K562 (cell line): ENCODE data around the gene SLC25A21. TPM values are rescaled to one million over a fixed set of nuclear protein-coding genes. Genes with fewer than 3 reads are reported as not detected.
"Not testable (repeated sequence)": the region's sequence is repeated elsewhere in the genome, so short reads cannot be mapped to it uniquely, and the experiment has no call there.

ENCODE experiments used
- ATAC-seq: fragments of 200-7000 bp; cut with Tn5 transposase; 3 replicates; pipeline ENCODE4 v1.9.1; 2020; ENCODE audit warnings: moderate library complexity
- BruUV-seq: library from RNA; stranded (reverse); fragments of 400-500 nt; replicated peaks from 2 replicates; lab custom pipeline; 2021; lab: Mats Ljungman, UMichigan
- CTCF ChIA-PET: fragments of 300-600 bp; formaldehyde crosslinking; extraction: SDS; loops from one replicate; lab custom pipeline; 2021; ENCODE audit warnings: low intra/inter-chr PET ratio; lab: Yijun Ruan, JAX
- POLR2A ChIA-PET: fragments of 300-600, 350-650 bp; sonication (Branson Sonifier 250); formaldehyde crosslinking; extraction: SDS; loops from one replicate; lab custom pipeline; 2021; ENCODE audit warnings: antibody characterized with exemption, inconsistent platforms; lab: Yijun Ruan, JAX
- DNase-seq, 4 experiments: peaks; one replicate each; pipeline versions ENCODE4 v3.0.0 to v3.0.0-alpha.2; 2011 to 2018; ENCODE audit warnings: low spot score in 3 of 4, mixed read lengths in 3 of 4; ENCODE audit errors: extremely low read depth in 1 of 4
- FAIRE-seq: peaks from 2 replicates; lab custom pipeline; 2011; peaks lifted over from hg19 to GRCh38; lab: Jason Lieb, UNC
- H2AFZ ChIP-seq: 2 replicates; pipeline ENCODE4 v1.6.0; 2011; ENCODE audit warnings: low read depth, low read length, control low read depth, inconsistent platforms
- H3K27ac ChIP-seq: fragments of 200-600 bp; 3 replicates; pipeline ENCODE4 v1.8.0; 2011; ENCODE audit warnings: low read depth, mild to moderate bottlenecking, control low read depth, inconsistent platforms, low read length, moderate library complexity, mixed read lengths; ENCODE audit errors: extremely low read depth
- H3K27me3 ChIP-seq, 2 experiments: fragments of 300-600 bp in 1 of 2; 2 replicates in 1 of 2; 3 replicates in 1 of 2; pipeline versions ENCODE4 v1.6.0 to v1.8.0; 2011; ENCODE audit warnings: inconsistent platforms in 2 of 2, low read length in 2 of 2, mild to moderate bottlenecking in 1 of 2, mixed read lengths in 1 of 2, moderate library complexity in 1 of 2; ENCODE audit not compliant: control insufficient read depth in 2 of 2, insufficient read depth in 2 of 2
- H3K36me3 ChIP-seq: fragments of 300-600 bp; 3 replicates; pipeline ENCODE4 v1.8.0; 2011; ENCODE audit warnings: mild to moderate bottlenecking, low read length, inconsistent platforms; ENCODE audit not compliant: control insufficient read depth, insufficient read depth
- H3K4me1 ChIP-seq, 2 experiments: fragments of 200-600 bp in 1 of 2; replicated peaks in 1 of 2; 2 replicates in 1 of 2; 3 replicates in 1 of 2; pipeline versions ENCODE4 v1.5.1 to v1.8.0; 2011; ENCODE audit warnings: inconsistent platforms in 2 of 2, low read length in 2 of 2, mild to moderate bottlenecking in 1 of 2, mixed read lengths in 1 of 2, moderate library complexity in 1 of 2; ENCODE audit not compliant: control insufficient read depth in 2 of 2, insufficient read depth in 2 of 2
- H3K4me2 ChIP-seq: 2 replicates; pipeline ENCODE4 v1.6.1; 2011; ENCODE audit warnings: low read length, control low read depth, inconsistent platforms, mixed read lengths; ENCODE audit not compliant: insufficient read depth
- H3K4me3 ChIP-seq: fragments of 200-600 bp; sonication (generic), shearing (Covaris generic); 2 replicates; pipeline ENCODE4 v1.5.1; 2016; ENCODE audit warnings: control low read depth, inconsistent platforms
- H3K79me2 ChIP-seq: fragments of 200-600 bp; 3 replicates; pipeline ENCODE4 v1.8.0; 2011; ENCODE audit warnings: low read length, inconsistent platforms; ENCODE audit not compliant: control insufficient read depth, insufficient read depth
- H3K9ac ChIP-seq, 2 experiments: 2 replicates each; pipeline versions ENCODE4 v1.6.0 to v1.6.1; 2011; ENCODE audit warnings: low read depth in 2 of 2, low read length in 2 of 2, control low read depth in 1 of 2, inconsistent platforms in 1 of 2, mild to moderate bottlenecking in 1 of 2, mixed read lengths in 1 of 2; ENCODE audit not compliant: insufficient read depth in 1 of 2
- H3K9me1 ChIP-seq: one replicate; pipeline ENCODE4 v1.6.0; 2011; ENCODE audit warnings: inconsistent platforms, mild to moderate bottlenecking, low read length, moderate library complexity; ENCODE audit not compliant: control insufficient read depth, insufficient read depth
- H3K9me3 ChIP-seq: replicated peaks from 2 replicates; pipeline ENCODE4 v1.5.1; 2011; ENCODE audit warnings: low read depth, low read length, inconsistent platforms; ENCODE audit not compliant: control insufficient read depth, insufficient read depth
- H4K20me1 ChIP-seq: replicated peaks from 2 replicates; pipeline ENCODE4 v1.6.1; 2011; ENCODE audit warnings: low read length, inconsistent platforms, mixed read lengths; ENCODE audit not compliant: control insufficient read depth, insufficient read depth
- DNMT1 ChIP-seq: fragments of 450-650 bp; IDR thresholded peaks from 2 replicates; pipeline ENCODE4 v1.6.1; 2016; ENCODE audit warnings: antibody characterized with exemption, mild to moderate bottlenecking
- NEUROD1 ChIP-seq: fragments of 150-350 bp; IDR thresholded peaks from 2 replicates; pipeline ENCODE4 v1.6.1; 2014; ENCODE audit warnings: borderline replicate concordance, low read length, low read depth; ENCODE audit not compliant: partially characterized antibody
- ZEB2 ChIP-seq: fragments of 450-650 bp; IDR thresholded peaks from 2 replicates; pipeline ENCODE4 v1.6.1; 2016
- whole genome bisulfite sequencing: fragments of 100-300 bp; shearing (Covaris generic); methylation state at CpG from one replicate; pipeline ENCODE4 v1.1.6; 2016; ENCODE audit warnings: low coverage, mixed read lengths; ENCODE audit not compliant: insufficient coverage; ENCODE audit errors: missing lambda C conversion rate; 5-methylcytosine and 5-hydroxymethylcytosine counted together
- in situ Hi-C: fragments of 300-500 bp; cut with MboI; formaldehyde crosslinking; loops from 4 replicates; pipeline ENCODE4 v1.15.0; 2018; ENCODE audit warnings: inconsistent platforms, mixed read lengths
- intact Hi-C: fragments of 100-400 bp; cut with micrococcal nuclease; formaldehyde crosslinking; loops from 2 replicates; pipeline ENCODE4 v1.14.2; 2022
- polyA plus RNA-seq, 8 experiments: library from polyadenylated mRNA; depleted of rRNA in 4 of 8; stranded (reverse) in 5 of 8; unstranded in 3 of 8; fragments of >200 nt; fragmentation: Nextera tagmentation in 2 of 8; fragmentation: Illumina TruSeq in 1 of 8; extraction: Ambion mirVana in 2 of 8; extraction: Trizol in 1 of 8; gene quantifications; 2 replicates each; pipeline versions ENCODE4 v1.2.1 to v1.2.3, GENCODE V29; 2011 to 2014; ENCODE audit warnings: inconsistent platforms in 1 of 8, missing spikeins in 1 of 8
- total RNA-seq, 7 experiments: library from RNA; depleted of rRNA in 6 of 7; stranded (reverse); fragments of >200 nt in 6 of 7; fragmentation: Illumina TruSeq in 2 of 7; extraction: Trizol in 2 of 7; gene quantifications; 2 replicates each; pipeline versions ENCODE4 v1.2.1 to v1.2.3, GENCODE V29; 2011 to 2021; ENCODE audit warnings: low replicate concordance in 1 of 7
- TF ChIP-seq, protein P1 (sequence below): sonication (generic); formaldehyde crosslinking; IDR thresholded peaks from 2 replicates; pipeline ENCODE4 v1.8.0; 2022; ENCODE audit warnings: missing genetic modification reagents, mild to moderate bottlenecking, moderate library complexity, borderline replicate concordance
- TF ChIP-seq, protein P2 (sequence below): fragments of 450-650 bp; IDR thresholded peaks from 2 replicates; pipeline ENCODE4 v1.6.1; 2016; ENCODE audit warnings: mild to moderate bottlenecking

The SLC25A21 gene
- total and polyA plus RNA-seq, 9 of the 15 experiments (the other 6 are each of a cell fraction or from before 2014, with no cell fraction given) = 15.2 to 46.7 (median 28.7) TPM

DNA sequence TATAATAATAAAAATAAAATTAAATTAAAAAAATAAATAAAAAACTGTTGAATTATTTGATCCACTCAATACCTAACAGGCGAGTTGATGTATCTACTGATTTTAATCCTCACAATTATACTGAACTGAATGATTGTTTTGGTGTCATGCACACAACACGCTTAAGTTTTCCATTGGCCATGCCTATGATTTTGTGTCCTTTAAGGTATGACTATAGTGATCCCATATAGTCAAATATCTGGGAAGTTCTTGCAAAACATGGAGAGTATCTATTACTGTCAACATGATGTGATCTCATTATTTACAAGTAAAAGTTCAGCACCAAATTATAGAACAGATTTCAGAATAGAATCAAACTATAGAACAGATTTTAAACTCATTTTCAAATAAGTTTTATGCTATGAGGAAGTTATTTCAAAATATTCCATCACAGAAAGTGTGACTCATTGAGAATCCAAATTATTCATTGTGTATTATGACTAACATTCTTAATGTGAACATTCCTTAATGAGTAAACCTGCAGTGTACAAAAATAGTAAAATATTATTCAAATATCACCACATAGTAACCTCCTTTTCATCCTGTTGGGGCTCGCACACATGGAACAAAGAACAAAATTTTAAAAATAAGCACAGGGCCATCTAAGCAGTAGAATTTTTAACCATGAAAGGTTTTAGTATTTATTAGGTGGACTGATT lies 190.4 kb downstream of the SLC25A21 start:
- WGBS = 92% methylated on average over 3 of the region's 3 CpGs
- Histone ChIP-seq H3K79me2 (no peaks in the 10 kb centered on the region; the same call in 1 of the 3 replicates), H3K36me3 (no peaks in the 10 kb centered on the region), H3K4me3 (no peak overlapping the region), H3K9me1 (no peaks in the 10 kb centered on the region), H2AFZ (no peak overlapping the region), H3K27ac (no peak overlapping the region), H3K9ac (no peak overlapping the region), H3K4me1 (peaks cover 0 to 12% of the 10 kb centered on the region in 2 experiments; a peak in 3 of 5 replicates), H4K20me1 (no peaks in the 10 kb centered on the region), H3K27me3 (no peaks in the 10 kb centered on the region), H3K9me3 (no peaks in the 10 kb centered on the region), H3K4me2 (no peak overlapping the region)
- no TSS peak for BruUV-seq
- FAIRE-seq (no peak), DNase-seq (no peak), ATAC-seq (no peak)
- POLR2A ChIA-PET = no interaction called here
- CTCF ChIA-PET = no interaction called here
- intact Hi-C loops (no loop called here), in situ Hi-C loops (no loop called here)
- TF ChIP-seq NEUROD1 = no peak
- TF ChIP-seq, protein P1, sequence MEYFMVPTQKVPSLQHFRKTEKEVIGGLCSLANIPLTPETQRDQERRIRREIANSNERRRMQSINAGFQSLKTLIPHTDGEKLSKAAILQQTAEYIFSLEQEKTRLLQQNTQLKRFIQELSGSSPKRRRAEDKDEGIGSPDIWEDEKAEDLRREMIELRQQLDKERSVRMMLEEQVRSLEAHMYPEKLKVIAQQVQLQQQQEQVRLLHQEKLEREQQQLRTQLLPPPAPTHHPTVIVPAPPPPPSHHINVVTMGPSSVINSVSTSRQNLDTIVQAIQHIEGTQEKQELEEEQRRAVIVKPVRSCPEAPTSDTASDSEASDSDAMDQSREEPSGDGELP (CRISPR knock-in tag) = no peak
- no peak for TF ChIP-seq ZEB2
- TF ChIP-seq, protein P2, sequence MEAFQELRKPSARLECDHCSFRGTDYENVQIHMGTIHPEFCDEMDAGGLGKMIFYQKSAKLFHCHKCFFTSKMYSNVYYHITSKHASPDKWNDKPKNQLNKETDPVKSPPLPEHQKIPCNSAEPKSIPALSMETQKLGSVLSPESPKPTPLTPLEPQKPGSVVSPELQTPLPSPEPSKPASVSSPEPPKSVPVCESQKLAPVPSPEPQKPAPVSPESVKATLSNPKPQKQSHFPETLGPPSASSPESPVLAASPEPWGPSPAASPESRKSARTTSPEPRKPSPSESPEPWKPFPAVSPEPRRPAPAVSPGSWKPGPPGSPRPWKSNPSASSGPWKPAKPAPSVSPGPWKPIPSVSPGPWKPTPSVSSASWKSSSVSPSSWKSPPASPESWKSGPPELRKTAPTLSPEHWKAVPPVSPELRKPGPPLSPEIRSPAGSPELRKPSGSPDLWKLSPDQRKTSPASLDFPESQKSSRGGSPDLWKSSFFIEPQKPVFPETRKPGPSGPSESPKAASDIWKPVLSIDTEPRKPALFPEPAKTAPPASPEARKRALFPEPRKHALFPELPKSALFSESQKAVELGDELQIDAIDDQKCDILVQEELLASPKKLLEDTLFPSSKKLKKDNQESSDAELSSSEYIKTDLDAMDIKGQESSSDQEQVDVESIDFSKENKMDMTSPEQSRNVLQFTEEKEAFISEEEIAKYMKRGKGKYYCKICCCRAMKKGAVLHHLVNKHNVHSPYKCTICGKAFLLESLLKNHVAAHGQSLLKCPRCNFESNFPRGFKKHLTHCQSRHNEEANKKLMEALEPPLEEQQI = no peak
- no peak for TF ChIP-seq DNMT1

DNA sequence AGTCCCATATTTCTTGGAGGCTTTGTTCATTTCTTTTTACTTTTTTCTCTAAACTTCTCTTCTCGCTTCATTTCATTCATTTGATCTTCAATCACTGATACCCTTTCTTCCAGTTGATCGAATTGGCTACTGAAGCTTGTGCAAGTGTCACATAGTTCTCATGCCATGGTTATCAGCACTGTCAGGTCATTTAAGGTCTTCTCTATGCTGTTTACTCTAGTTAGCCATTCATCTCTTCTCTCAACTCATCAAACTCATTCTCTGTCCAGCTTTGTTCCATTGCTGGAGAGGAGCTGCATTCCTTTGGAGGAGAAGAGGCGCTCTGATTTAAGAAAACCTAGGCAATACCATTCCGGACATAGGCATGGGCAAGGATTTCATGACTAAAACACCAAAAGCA lies 192.0 kb downstream of the SLC25A21 start:
- H3K4me2 ChIP-seq, H3K27ac ChIP-seq, H3K36me3 ChIP-seq, H3K27me3 ChIP-seq, DNase-seq, H3K9me1 ChIP-seq, H4K20me1 ChIP-seq, BruUV-seq, ATAC-seq, H3K4me3 ChIP-seq, H2AFZ ChIP-seq, FAIRE-seq, H3K9ac ChIP-seq, intact Hi-C loops, H3K79me2 ChIP-seq, in situ Hi-C loops, CTCF ChIA-PET, H3K9me3 ChIP-seq: not testable (repeated sequence)
- WGBS = 78% methylated on average over 4 of the region's 4 CpGs
- peaks cover 0 to 27% of the 10 kb centered on the region in 2 experiments; a peak in 3 of 5 replicates for H3K4me1 ChIP-seq
- POLR2A ChIA-PET = interaction anchor here (0.6 kb wide), 1 partner anchor 16 kb away, joined by 3 read pairs; no protein-coding TSS in a partner anchor
